K562 (cell line): ENCODE measurements around the gene ASIC1. TPM values are rescaled to one million over a fixed set of nuclear protein-coding genes. Genes with fewer than 3 reads are reported as not detected.

Experiments
- CHAMP1 ChIP-seq: fragments of 450-650 bp; IDR thresholded peaks from 2 replicates; pipeline ENCODE4 v1.6.1; 2016; ENCODE audit warnings: mild to moderate bottlenecking
- CREB3L1 ChIP-seq: fragments of 450-650 bp; IDR thresholded peaks from 2 replicates; pipeline ENCODE4 v1.6.1; 2014; ENCODE audit warnings: low read depth, mild to moderate bottlenecking, moderate library complexity, borderline replicate concordance
- CREBBP ChIP-seq: IDR thresholded peaks from one replicate; pipeline ENCODE4 v1.6.1; 2012; ENCODE audit warnings: low read depth, mild to moderate bottlenecking, control low read depth, inconsistent platforms, low read length
- HNRNPLL ChIP-seq: fragments of 200-400 bp; formaldehyde crosslinking; IDR thresholded peaks from 2 replicates; pipeline ENCODE4 v1.6.1; 2017; ENCODE audit warnings: low read length, low read depth, mild to moderate bottlenecking; ENCODE audit not compliant: poor library complexity, severe bottlenecking
- NCOR1 ChIP-seq: fragments of 450-650 bp; IDR thresholded peaks from 2 replicates; pipeline ENCODE4 v1.6.1; 2016; ENCODE audit warnings: mild to moderate bottlenecking, moderate library complexity
- PHF8 ChIP-seq: fragments of 200-600 bp; sonication (generic); IDR thresholded peaks from 2 replicates; pipeline ENCODE4 v1.6.1; 2012; ENCODE audit warnings: mixed run types, mild to moderate bottlenecking, inconsistent platforms, low read length, moderate library complexity, borderline replicate concordance
- PRPF4 ChIP-seq: fragments of 200-400 bp; formaldehyde crosslinking; IDR thresholded peaks from one replicate; pipeline ENCODE4 v1.6.1; 2017; ENCODE audit warnings: low read length, low read depth, mild to moderate bottlenecking; ENCODE audit not compliant: insufficient read depth, poor library complexity, severe bottlenecking
- RB1 ChIP-seq: fragments of 450-650 bp; IDR thresholded peaks from 2 replicates; pipeline ENCODE4 v1.6.1; 2017; ENCODE audit warnings: low read depth, mild to moderate bottlenecking
- STAT6 ChIP-seq: sonication (generic); formaldehyde crosslinking; IDR thresholded peaks from 2 replicates; pipeline ENCODE4 v1.8.1; 2023; ENCODE audit warnings: mild to moderate bottlenecking, missing genetic modification reagents
- TSHZ1 ChIP-seq: fragments of 250-450 bp; sonication (Bioruptor Pico); IDR thresholded peaks from 2 replicates; pipeline ENCODE4 v1.4.0; 2020; ENCODE audit warnings: mild to moderate bottlenecking, moderate library complexity
- USF1 ChIP-seq: sonication (generic); formaldehyde crosslinking; IDR thresholded peaks from 2 replicates; pipeline ENCODE4 v1.9.0; 2022; ENCODE audit warnings: mild to moderate bottlenecking, missing genetic modification reagents
- ZNF395 ChIP-seq: fragments of 200-800 bp; sonication (Bioruptor generic); IDR thresholded peaks from 2 replicates; pipeline ENCODE4 v1.6.1; 2017; ENCODE audit warnings: missing genetic modification characterization, missing compliant biosample characterization
- ZNF589 ChIP-seq: fragments of 200-800 bp; sonication (Bioruptor generic); IDR thresholded peaks from 2 replicates; pipeline ENCODE4 v1.6.1; 2016; ENCODE audit warnings: low read depth, missing genetic modification characterization, missing compliant biosample characterization
- polyA plus RNA-seq, 8 experiments: library from polyadenylated mRNA; depleted of rRNA in 4 of 8; stranded (reverse) in 5 of 8; unstranded in 3 of 8; fragments of >200 nt; fragmentation: Nextera tagmentation in 2 of 8; fragmentation: Illumina TruSeq in 1 of 8; extraction: Ambion mirVana in 2 of 8; extraction: Trizol in 1 of 8; gene quantifications; 2 replicates each; pipeline versions ENCODE4 v1.2.1 to v1.2.3, GENCODE V29; 2011 to 2014; ENCODE audit warnings: inconsistent platforms in 1 of 8, missing spikeins in 1 of 8
- total RNA-seq, 7 experiments: library from RNA; depleted of rRNA in 6 of 7; stranded (reverse); fragments of >200 nt in 6 of 7; fragmentation: Illumina TruSeq in 2 of 7; extraction: Trizol in 2 of 7; gene quantifications; 2 replicates each; pipeline versions ENCODE4 v1.2.1 to v1.2.3, GENCODE V29; 2011 to 2021; ENCODE audit warnings: low replicate concordance in 1 of 7

ASIC1 gene
- total and polyA plus RNA-seq, 9 of the 15 experiments (the other 6 are each of a cell fraction or from before 2014, with no cell fraction given) = 0.01 to 1.7 (median 0.45) TPM

GRCh38 chr12:50050410-50051098, 6.8 kb upstream of the ASIC1 start (continued):
- TF ChIP-seq PHF8 = peak; percentile 58; the same call in 1 of the 2 replicates
- TF ChIP-seq STAT6 = no peak
- no peak for TF ChIP-seq CREBBP
- no peak for TF ChIP-seq CREB3L1
- TF ChIP-seq RB1 = peak; percentile 64; the same call in 1 of the 2 replicates
- peak; percentile 98 for TF ChIP-seq NCOR1
- no peak for TF ChIP-seq TSHZ1 (CRISPR knock-in tag)
- peak; percentile 97 for TF ChIP-seq ZNF589 (CRISPR knock-in tag)
- no peak for TF ChIP-seq CHAMP1
- TF ChIP-seq USF1 = no peak
- TF ChIP-seq ZNF395 = peak; percentile 99
- peak; percentile 60 for TF ChIP-seq HNRNPLL
- no peak for TF ChIP-seq PRPF4
